Endothelial cell of umbilical vein (primary cell): ENCODE measurements around the gene USPL1. TPM values are rescaled to one million over a fixed set of nuclear protein-coding genes. Genes with fewer than 3 reads are reported as not detected.

Source experiments
- BruUV-seq: library from RNA; stranded (reverse); fragments of 400-500 nt; replicated peaks from 2 replicates; lab custom pipeline; 2021; lab: Mats Ljungman, UMichigan
- CTCF ChIA-PET: fragments of 300-600, 350-600 bp; sonication (Branson Sonifier 250); formaldehyde crosslinking; loops from one replicate; lab custom pipeline; 2021; ENCODE audit warnings: antibody characterized with exemption, inconsistent platforms; lab: Charles Lee
- POLR2A ChIA-PET: fragments of 300-600, 350-600 bp; sonication (Branson Sonifier 250); formaldehyde crosslinking; loops from one replicate; lab custom pipeline; 2021; ENCODE audit warnings: antibody characterized with exemption, inconsistent platforms; lab: Charles Lee
- DNase-seq: peaks from one replicate; pipeline ENCODE4 v3.0.0-alpha.2; 2011; ENCODE audit warnings: low read depth, low spot score
- FAIRE-seq: peaks from 2 replicates; lab custom pipeline; 2011; peaks lifted over from hg19 to GRCh38; lab: Jason Lieb, UNC
- H2AFZ ChIP-seq: 2 replicates; pipeline ENCODE4 v1.6.0; 2012; ENCODE audit warnings: low read depth, low read length, control low read depth, inconsistent platforms
- H3K27ac ChIP-seq: 2 replicates; pipeline ENCODE4 v1.5.1; 2011; ENCODE audit warnings: low read depth, mild to moderate bottlenecking, control low read depth, low read length, moderate library complexity; ENCODE audit not compliant: insufficient read depth
- H3K27me3 ChIP-seq, 2 experiments: 2 replicates each; pipeline versions ENCODE4 v1.6.0 to v1.6.1; 2011; ENCODE audit warnings: low read length in 2 of 2, mixed read lengths in 1 of 2; ENCODE audit not compliant: control insufficient read depth in 2 of 2, insufficient read depth in 2 of 2
- H3K36me3 ChIP-seq, 2 experiments: 2 replicates in 1 of 2; 3 replicates in 1 of 2; pipeline ENCODE4 v1.5.1; 2011; ENCODE audit warnings: low read length in 2 of 2, mild to moderate bottlenecking in 1 of 2, moderate library complexity in 1 of 2; ENCODE audit not compliant: control insufficient read depth in 2 of 2, insufficient read depth in 2 of 2; ENCODE audit errors: extremely low read depth in 1 of 2
- H3K4me1 ChIP-seq: 3 replicates; pipeline ENCODE4 v1.5.1; 2011; ENCODE audit warnings: mild to moderate bottlenecking, low read length; ENCODE audit not compliant: control insufficient read depth, insufficient read depth; ENCODE audit errors: extremely low read depth
- H3K4me2 ChIP-seq: 2 replicates; pipeline ENCODE4 v1.6.1; 2011; ENCODE audit warnings: low read length, control low read depth, mixed read lengths; ENCODE audit not compliant: insufficient read depth
- H3K4me3 ChIP-seq, 3 experiments: fragments of 200-600 bp in 1 of 3; sonication (generic), shearing (Covaris generic) in 1 of 3; replicated peaks in 1 of 3; 2 replicates each; pipeline ENCODE4 v1.5.1; 2011 to 2016; ENCODE audit warnings: control low read depth in 3 of 3, low read length in 3 of 3, mild to moderate bottlenecking in 2 of 3, inconsistent platforms in 1 of 3, low read depth in 1 of 3, moderate library complexity in 1 of 3; ENCODE audit not compliant: insufficient read depth in 1 of 3
- H3K79me2 ChIP-seq: 2 replicates; pipeline ENCODE4 v1.6.0; 2012; ENCODE audit warnings: low read length, inconsistent platforms; ENCODE audit not compliant: control insufficient read depth, insufficient read depth
- H3K9ac ChIP-seq: replicated peaks from 2 replicates; pipeline ENCODE3; 2011; ENCODE audit warnings: low read length, control low read depth; ENCODE audit not compliant: insufficient read depth; ENCODE audit errors: extremely low read depth
- H3K9me1 ChIP-seq: replicated peaks from 3 replicates; pipeline ENCODE4 v1.6.0; 2011; ENCODE audit warnings: mild to moderate bottlenecking, low read length; ENCODE audit not compliant: control insufficient read depth, insufficient read depth; ENCODE audit errors: extremely low read depth
- H3K9me3 ChIP-seq: replicated peaks from 2 replicates; pipeline ENCODE4 v1.5.1; 2012; ENCODE audit warnings: low read length, inconsistent platforms; ENCODE audit not compliant: control insufficient read depth, insufficient read depth
- H4K20me1 ChIP-seq: replicated peaks from 2 replicates; pipeline ENCODE3; 2011; ENCODE audit warnings: mild to moderate bottlenecking, low read length; ENCODE audit not compliant: control insufficient read depth, insufficient read depth; ENCODE audit errors: extremely low read depth
- EZH2 ChIP-seq: IDR thresholded peaks from 2 replicates; pipeline ENCODE4 v1.6.1; 2012; ENCODE audit warnings: borderline replicate concordance, low read depth, mild to moderate bottlenecking, moderate library complexity, low read length, inconsistent platforms; ENCODE audit not compliant: severe bottlenecking
- FOS ChIP-seq: IDR thresholded peaks from 2 replicates; pipeline ENCODE4 v1.6.1; 2011; ENCODE audit warnings: mild to moderate bottlenecking, low read length, moderate library complexity, borderline replicate concordance; ENCODE audit not compliant: insufficient read depth
- GATA2 ChIP-seq: IDR thresholded peaks from 2 replicates; pipeline ENCODE4 v1.7.0; 2011; ENCODE audit warnings: low read depth, mild to moderate bottlenecking, moderate library complexity, mixed read lengths, low read length; ENCODE audit not compliant: insufficient read length, insufficient read depth
- JUN ChIP-seq: IDR thresholded peaks from 2 replicates; pipeline ENCODE4 v1.6.1; 2011; ENCODE audit warnings: borderline replicate concordance, low read depth; ENCODE audit not compliant: insufficient read length, insufficient read depth
- MAX ChIP-seq: IDR thresholded peaks from 2 replicates; pipeline ENCODE4 v1.6.1; 2011; ENCODE audit not compliant: insufficient read depth, insufficient read length
- MYC ChIP-seq: IDR thresholded peaks from one replicate; pipeline ENCODE4 v1.6.1; 2011; ENCODE audit warnings: mild to moderate bottlenecking, low read depth, low read length
- POLR2A ChIP-seq: IDR thresholded peaks from 2 replicates; pipeline ENCODE4 v1.6.1; 2012; ENCODE audit warnings: low read depth, mild to moderate bottlenecking, control low read depth, low read length
- POLR2AphosphoS5 ChIP-seq: IDR thresholded peaks from 2 replicates; pipeline ENCODE4 v1.6.1; 2012; ENCODE audit warnings: low read depth, mild to moderate bottlenecking, control low read depth, low read length, moderate library complexity; ENCODE audit not compliant: insufficient read depth
- dilution Hi-C: fragments of 300-500 bp; cut with MboI; formaldehyde crosslinking; loops from one replicate; pipeline ENCODE4 v1.15.0; 2019; ENCODE audit warnings: low sequenced_read_pairs; ENCODE audit not compliant: extremely low pct_ligation_motif_present
- intact Hi-C: fragments of 100-400 bp; cut with micrococcal nuclease; formaldehyde crosslinking; loops from one replicate; pipeline ENCODE4 v1.10.0; 2022
- polyA plus RNA-seq, 4 experiments: library from polyadenylated mRNA; depleted of rRNA in 3 of 4; stranded (reverse) in 3 of 4; unstranded in 1 of 4; fragments of >200 nt; gene quantifications; 2 replicates each; pipeline versions ENCODE4 v1.2.1 to v1.2.3, GENCODE V29; 2011 to 2012; ENCODE audit warnings: missing spikeins in 1 of 4
- total RNA-seq: library from RNA; stranded (reverse); gene quantifications from 2 replicates; pipeline ENCODE4 v1.2.3, GENCODE V29; 2021
- TF ChIP-seq, protein P1 (sequence below), 2 donors: IDR thresholded peaks; 1 replicate in 1 of 2; 2 replicates in 1 of 2; pipeline ENCODE4 v1.5.1; 2011; ENCODE audit warnings: low read length in 2 of 2, mild to moderate bottlenecking in 2 of 2, moderate library complexity in 2 of 2, control low read depth in 1 of 2, inconsistent platforms in 1 of 2, low read depth in 1 of 2; ENCODE audit not compliant: insufficient read depth in 1 of 2; ENCODE audit errors: extremely low read depth in 1 of 2

Gene USPL1
- total and polyA plus RNA-seq, 2 donors (not counting 3 experiments of a cell fraction or from before 2014, with no cell fraction given), result 14.6 to 21.0 TPM

DNA sequence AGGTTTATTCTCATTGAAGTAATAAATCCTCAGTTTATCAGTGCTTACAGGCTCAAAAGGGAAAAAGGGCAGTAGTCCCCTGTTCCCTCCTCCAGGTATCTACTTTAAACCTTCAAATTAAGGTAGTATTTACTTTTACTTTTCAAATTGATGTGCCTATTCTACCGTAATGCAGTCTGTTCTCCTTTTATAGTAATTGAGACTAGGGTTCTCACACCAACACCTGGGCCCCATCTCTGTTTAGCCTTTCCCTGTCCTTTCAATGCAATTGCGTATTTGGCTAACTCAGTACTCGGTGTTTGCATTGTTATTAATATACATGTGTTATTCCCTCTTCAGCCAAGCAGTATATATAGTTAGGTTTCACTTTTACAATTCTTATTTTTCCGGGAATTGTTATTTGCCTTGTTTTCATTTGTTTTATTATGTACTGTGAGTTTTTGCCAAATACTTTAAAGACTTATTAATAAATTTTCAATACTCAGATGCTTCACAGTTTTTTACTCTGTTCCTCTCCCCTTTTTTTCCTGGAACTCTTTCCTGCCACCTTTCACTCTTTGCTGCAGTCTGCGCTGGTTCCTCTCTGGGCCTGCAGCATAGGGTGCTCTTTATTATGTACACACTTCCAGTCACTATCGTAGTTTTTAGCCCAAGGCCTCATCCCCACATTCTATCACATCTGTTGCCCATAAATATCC lies 30.3 kb downstream of the USPL1 start:
- ChIA-PET CTCF (no interaction called here), POLR2A (no interaction called here)
- Histone ChIP-seq H3K36me3 (peaks cover 22 to 25% of the 10 kb centered on the region in 2 experiments), H3K9me3 (no peaks in the 10 kb centered on the region), H2AFZ (no peak overlapping the region), H3K27me3 (no peaks in the 10 kb centered on the region), H3K9ac (no peak overlapping the region), H3K4me1 (no peaks in the 10 kb centered on the region), H4K20me1 (no peaks in the 10 kb centered on the region), H3K4me3 (no peak overlapping the region), H3K9me1 (peaks cover 4% of the 10 kb centered on the region), H3K79me2 (peaks cover 39% of the 10 kb centered on the region), H3K27ac (no peak overlapping the region), H3K4me2 (no peak overlapping the region)
- intact Hi-C loops (no loop called here), dilution Hi-C loops (no loop called here)
- DNase-seq (no peak), FAIRE-seq (no peak)
- TF ChIP-seq GATA2, result no peak
- TF ChIP-seq POLR2A, result no peak
- TF ChIP-seq MAX, result no peak
- no peak for TF ChIP-seq MYC
- TF ChIP-seq FOS, result no peak
- TF ChIP-seq EZH2, result no peak
- no TSS peak for BruUV-seq

- CTCF ChIA-PET, result no interaction called here
- BruUV-seq, result no TSS peak
- H3K9me3 ChIP-seq, result no peaks in the 10 kb centered on the region
- no peak overlapping the region for H3K9ac ChIP-seq
- peaks cover 18 to 21% of the 10 kb centered on the region in 2 experiments for H3K36me3 ChIP-seq
- no peak for DNase-seq
- H3K9me1 ChIP-seq, result peaks cover 4% of the 10 kb centered on the region
- no peak overlapping the region for H2AFZ ChIP-seq
- TF ChIP-seq FOS (no peak), JUN (no peak), POLR2A (no peak), MYC (no peak), MAX (no peak), GATA2 (no peak), POLR2AphosphoS5 (no peak), EZH2 (no peak)
- TF ChIP-seq, protein P1, sequence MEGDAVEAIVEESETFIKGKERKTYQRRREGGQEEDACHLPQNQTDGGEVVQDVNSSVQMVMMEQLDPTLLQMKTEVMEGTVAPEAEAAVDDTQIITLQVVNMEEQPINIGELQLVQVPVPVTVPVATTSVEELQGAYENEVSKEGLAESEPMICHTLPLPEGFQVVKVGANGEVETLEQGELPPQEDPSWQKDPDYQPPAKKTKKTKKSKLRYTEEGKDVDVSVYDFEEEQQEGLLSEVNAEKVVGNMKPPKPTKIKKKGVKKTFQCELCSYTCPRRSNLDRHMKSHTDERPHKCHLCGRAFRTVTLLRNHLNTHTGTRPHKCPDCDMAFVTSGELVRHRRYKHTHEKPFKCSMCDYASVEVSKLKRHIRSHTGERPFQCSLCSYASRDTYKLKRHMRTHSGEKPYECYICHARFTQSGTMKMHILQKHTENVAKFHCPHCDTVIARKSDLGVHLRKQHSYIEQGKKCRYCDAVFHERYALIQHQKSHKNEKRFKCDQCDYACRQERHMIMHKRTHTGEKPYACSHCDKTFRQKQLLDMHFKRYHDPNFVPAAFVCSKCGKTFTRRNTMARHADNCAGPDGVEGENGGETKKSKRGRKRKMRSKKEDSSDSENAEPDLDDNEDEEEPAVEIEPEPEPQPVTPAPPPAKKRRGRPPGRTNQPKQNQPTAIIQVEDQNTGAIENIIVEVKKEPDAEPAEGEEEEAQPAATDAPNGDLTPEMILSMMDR (IDR thresholded peaks at IDR 0.05; ENCODE audit: extremely low read depth in 1 of 2, insufficient read depth in 1 of 2, low read depth in 1 of 2, low read length in 2 of 2), result no peak
- peaks cover 35% of the 10 kb centered on the region for H3K79me2 ChIP-seq
- H3K27ac ChIP-seq, result no peak overlapping the region
- H4K20me1 ChIP-seq, result no peaks in the 10 kb centered on the region
- no peak overlapping the region for H3K4me3 ChIP-seq
- no peak for FAIRE-seq
- dilution Hi-C loops (no loop called here), intact Hi-C loops (no loop called here)
- POLR2A ChIA-PET, result no interaction called here
- no peaks in the 10 kb centered on the region for H3K4me1 ChIP-seq
- no peaks in the 10 kb centered on the region for H3K27me3 ChIP-seq
- H3K4me2 ChIP-seq, result no peak overlapping the region
Measured at GRCh38 chr13:30648522-30649012, 30.8 kb downstream of the USPL1 start.
